ENCODE data around the gene GALNT13.

GALNT13 gene

DNA sequence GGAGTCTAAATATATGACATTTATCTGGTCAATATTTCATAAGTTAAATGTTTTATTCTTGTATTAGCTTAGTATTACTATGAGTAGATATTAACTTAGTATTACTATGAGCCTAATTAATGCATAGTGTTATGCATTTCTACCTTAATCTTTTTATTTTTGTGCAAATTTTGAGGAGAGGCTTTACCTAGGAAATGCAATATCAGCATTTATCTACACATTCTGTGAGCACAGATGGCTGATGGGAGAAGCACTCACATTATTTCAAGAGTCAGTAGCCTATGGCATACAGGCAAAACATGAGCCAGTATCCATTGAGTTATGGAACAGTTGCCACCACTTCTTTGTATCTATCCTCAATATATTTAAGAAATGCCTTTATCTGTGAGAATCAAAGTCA lies 422.1 kb downstream of the GALNT13 start:
- no peak for DNase-seq
- Histone ChIP-seq H3K9me3 (replicated peaks; ENCODE audit: insufficient read depth, low read length) (no peaks in the 10 kb centered on the region), H3K4me3 (ENCODE audit: low read length) (no peak overlapping the region), H3K27me3 (replicated peaks; ENCODE audit: insufficient read depth, low read length) (no peaks in the 10 kb centered on the region), H3K4me2 (ENCODE audit: low read depth, low read length) (no peak overlapping the region), H2AFZ (ENCODE audit: low read length) (no peak overlapping the region), H3K4me1 (ENCODE audit: low read length) (no peaks in the 10 kb centered on the region), H3K27ac (ENCODE audit: low read length) (no peak overlapping the region), H3K36me3 (replicated peaks; ENCODE audit: insufficient read depth, low read length) (no peaks in the 10 kb centered on the region), H3F3A (ENCODE audit: insufficient read depth, low read length) (no peaks in the 10 kb centered on the region), H3K9me2 (replicated peaks; ENCODE audit: insufficient read depth, low read length) (no peaks in the 10 kb centered on the region), H3K9ac (ENCODE audit: low read length) (no peak overlapping the region), H4K20me1 (ENCODE audit: insufficient read depth, low read length) (no peaks in the 10 kb centered on the region), H3K79me2 (ENCODE audit: low read length) (no peaks in the 10 kb centered on the region)
- TF ChIP-seq, protein P1, sequence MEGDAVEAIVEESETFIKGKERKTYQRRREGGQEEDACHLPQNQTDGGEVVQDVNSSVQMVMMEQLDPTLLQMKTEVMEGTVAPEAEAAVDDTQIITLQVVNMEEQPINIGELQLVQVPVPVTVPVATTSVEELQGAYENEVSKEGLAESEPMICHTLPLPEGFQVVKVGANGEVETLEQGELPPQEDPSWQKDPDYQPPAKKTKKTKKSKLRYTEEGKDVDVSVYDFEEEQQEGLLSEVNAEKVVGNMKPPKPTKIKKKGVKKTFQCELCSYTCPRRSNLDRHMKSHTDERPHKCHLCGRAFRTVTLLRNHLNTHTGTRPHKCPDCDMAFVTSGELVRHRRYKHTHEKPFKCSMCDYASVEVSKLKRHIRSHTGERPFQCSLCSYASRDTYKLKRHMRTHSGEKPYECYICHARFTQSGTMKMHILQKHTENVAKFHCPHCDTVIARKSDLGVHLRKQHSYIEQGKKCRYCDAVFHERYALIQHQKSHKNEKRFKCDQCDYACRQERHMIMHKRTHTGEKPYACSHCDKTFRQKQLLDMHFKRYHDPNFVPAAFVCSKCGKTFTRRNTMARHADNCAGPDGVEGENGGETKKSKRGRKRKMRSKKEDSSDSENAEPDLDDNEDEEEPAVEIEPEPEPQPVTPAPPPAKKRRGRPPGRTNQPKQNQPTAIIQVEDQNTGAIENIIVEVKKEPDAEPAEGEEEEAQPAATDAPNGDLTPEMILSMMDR (IDR thresholded peaks at IDR 0.05; ENCODE audit: low read length): no peak
- no peak for TF ChIP-seq EZH2 (optimal IDR thresholded peaks at IDR 0.05; ENCODE audit: low read depth, low read length)
- TF ChIP-seq EZH2phosphoT487 (IDR thresholded peaks at IDR 0.05; ENCODE audit: low read length): no peak

DNA sequence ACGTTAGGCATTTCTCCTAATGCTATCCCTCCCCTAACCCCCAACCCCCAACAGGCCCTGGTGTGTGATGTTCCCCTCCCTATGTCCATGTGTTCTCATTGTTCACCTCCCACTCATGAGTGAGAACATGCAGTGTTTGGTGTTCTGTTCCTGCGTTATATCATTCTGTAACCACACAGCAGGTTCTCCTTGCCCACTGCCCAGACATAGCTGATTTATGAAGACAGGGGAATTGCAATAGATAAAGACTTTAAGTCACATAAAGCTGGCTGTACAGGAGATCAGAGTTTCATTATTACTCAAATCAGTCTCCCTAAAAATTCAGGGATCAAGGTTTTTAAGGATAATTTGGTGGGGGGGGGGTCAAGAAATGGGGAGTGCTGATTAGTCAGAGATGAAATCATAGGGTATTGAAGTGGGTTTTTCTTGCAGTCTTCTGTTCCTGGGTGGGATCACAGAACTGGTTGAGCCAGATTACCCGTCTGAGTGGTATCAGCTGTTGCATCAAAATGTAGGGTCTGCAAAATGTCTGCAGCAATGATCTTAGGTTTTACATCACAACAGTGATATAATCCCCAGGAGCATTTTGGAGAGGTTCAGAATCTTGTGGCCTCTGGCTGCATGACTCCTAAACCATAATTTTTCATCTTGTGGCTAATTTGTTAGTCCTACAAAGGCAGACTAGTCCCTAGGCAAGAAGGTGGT lies 434.7 kb downstream of the GALNT13 start:
- no peaks in the 10 kb centered on the region for H3K4me1 ChIP-seq (ENCODE audit: low read length)
- H3K4me3 ChIP-seq (ENCODE audit: low read length): no peak overlapping the region
- H3K27me3 ChIP-seq (replicated peaks; ENCODE audit: insufficient read depth, low read length): no peaks in the 10 kb centered on the region

DNA sequence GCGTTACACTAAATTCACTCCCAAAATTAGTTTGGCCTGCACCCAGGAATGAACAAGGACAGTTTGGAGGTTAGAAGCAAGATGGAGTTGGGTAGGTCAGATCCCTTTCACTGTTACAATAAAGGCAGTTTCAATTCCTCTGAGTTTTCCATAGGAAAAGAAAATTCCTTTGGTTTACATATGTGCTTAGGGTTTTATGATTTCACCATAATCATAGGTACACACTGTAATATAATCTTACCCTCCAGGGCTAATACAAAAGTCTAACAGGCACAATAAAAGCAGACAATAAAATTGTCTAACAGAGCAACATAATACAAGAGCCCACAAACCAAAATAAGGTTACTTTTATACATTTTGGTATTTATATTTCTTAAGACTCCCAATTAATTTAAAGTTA lies 435.3 kb downstream of the GALNT13 start:
- Histone ChIP-seq H3F3A (ENCODE audit: insufficient read depth, low read length) (no peaks in the 10 kb centered on the region), H3K36me3 (replicated peaks; ENCODE audit: insufficient read depth, low read length) (no peaks in the 10 kb centered on the region), H4K20me1 (ENCODE audit: insufficient read depth, low read length) (no peaks in the 10 kb centered on the region), H3K4me3 (ENCODE audit: low read length) (no peak overlapping the region), H3K4me2 (ENCODE audit: low read depth, low read length) (no peak overlapping the region), H3K9me3 (replicated peaks; ENCODE audit: insufficient read depth, low read length) (no peaks in the 10 kb centered on the region), H3K9ac (ENCODE audit: low read length) (no peak overlapping the region), H3K9me2 (replicated peaks; ENCODE audit: insufficient read depth, low read length) (no peaks in the 10 kb centered on the region), H3K27ac (ENCODE audit: low read length) (no peak overlapping the region), H2AFZ (ENCODE audit: low read length) (no peak overlapping the region), H3K4me1 (ENCODE audit: low read length) (no peaks in the 10 kb centered on the region), H3K27me3 (replicated peaks; ENCODE audit: insufficient read depth, low read length) (no peaks in the 10 kb centered on the region), H3K79me2 (ENCODE audit: low read length) (no peaks in the 10 kb centered on the region)
- DNase-seq: no peak
- TF ChIP-seq, protein P1 (IDR thresholded peaks at IDR 0.05; ENCODE audit: low read length): no peak
- TF ChIP-seq EZH2phosphoT487 (IDR thresholded peaks at IDR 0.05; ENCODE audit: low read length) (no peak), EZH2 (optimal IDR thresholded peaks at IDR 0.05; ENCODE audit: low read depth, low read length) (no peak)

More for the DNA sequence above, 434.7 kb downstream of the GALNT13 start:
- no peaks in the 10 kb centered on the region for H3K9me2 ChIP-seq (replicated peaks; ENCODE audit: insufficient read depth, low read length)
- TF ChIP-seq, protein P1 (IDR thresholded peaks at IDR 0.05; ENCODE audit: low read length): no peak
- no peak for TF ChIP-seq EZH2 (optimal IDR thresholded peaks at IDR 0.05; ENCODE audit: low read depth, low read length)
- TF ChIP-seq EZH2phosphoT487 (IDR thresholded peaks at IDR 0.05; ENCODE audit: low read length): no peak
- H3F3A ChIP-seq (ENCODE audit: insufficient read depth, low read length): no peaks in the 10 kb centered on the region
- H3K27ac ChIP-seq (ENCODE audit: low read length): no peak overlapping the region
- no peaks in the 10 kb centered on the region for H3K36me3 ChIP-seq (replicated peaks; ENCODE audit: insufficient read depth, low read length)
- H2AFZ ChIP-seq (ENCODE audit: low read length): no peak overlapping the region
- DNase-seq: no peak
- no peak overlapping the region for H3K4me2 ChIP-seq (ENCODE audit: low read depth, low read length)
- H3K79me2 ChIP-seq (ENCODE audit: low read length): no peaks in the 10 kb centered on the region
- no peak overlapping the region for H3K9ac ChIP-seq (ENCODE audit: low read length)
- H4K20me1 ChIP-seq (ENCODE audit: insufficient read depth, low read length): no peaks in the 10 kb centered on the region
- no peaks in the 10 kb centered on the region for H3K9me3 ChIP-seq (replicated peaks; ENCODE audit: insufficient read depth, low read length)

Data from MM.1S (cell line).